Measurements from ENCODE around the gene IMPDH2. TPM values are rescaled to one million over a fixed set of nuclear protein-coding genes. Genes with fewer than 3 reads are reported as not detected.

IMPDH2 gene
- total and polyA plus RNA-seq, 2 experiments from 2014 or later: 121 to 210 TPM

- WGBS, 2 experiments (ENCODE audit: low coverage in 1 of 2, low lambda C conversion rate in 2 of 2, missing lambda C conversion rate in 2 of 2): 57 to 58% methylated on average over 6 of the region's 6 CpGs
- no peaks in the 10 kb centered on the region for H3K9me2 ChIP-seq (ENCODE audit: insufficient read depth)
- no peak overlapping the region for H3K4me2 ChIP-seq (ENCODE audit: unreplicated experiment)
- H2AFZ ChIP-seq: no peak overlapping the region
- H3K9ac ChIP-seq: no peak overlapping the region
- no peaks in the 10 kb centered on the region for H4K20me1 ChIP-seq (ENCODE audit: insufficient read depth)
- peaks cover 11% of the 10 kb centered on the region; the same call in 1 of the 2 replicates for H3K36me3 ChIP-seq (ENCODE audit: low read depth)
- in situ Hi-C loops (cut with MboI): no loop called here
- no peaks in the 10 kb centered on the region for H3K9me3 ChIP-seq (ENCODE audit: low read depth)
- no peak overlapping the region for H3K4me3 ChIP-seq
- peaks cover 68% of the 10 kb centered on the region for H3K79me2 ChIP-seq (ENCODE audit: insufficient read depth)
- no peaks in the 10 kb centered on the region for H3K27me3 ChIP-seq (replicated peaks; ENCODE audit: insufficient read depth)
- no peaks in the 10 kb centered on the region for H3K4me1 ChIP-seq (ENCODE audit: insufficient read depth)
- peaks cover 18% of the 10 kb centered on the region for H3F3A ChIP-seq (ENCODE audit: insufficient read depth)
- no peak overlapping the region for H3K27ac ChIP-seq
- peak; percentile 30 for DNase-seq
- TF ChIP-seq EZH2 (IDR thresholded peaks at IDR 0.05; ENCODE audit: insufficient read depth, poor library complexity, severe bottlenecking): no peak
- TF ChIP-seq EZH2phosphoT487 (IDR thresholded peaks at IDR 0.05; ENCODE audit: insufficient read depth, low read depth): no peak
Observed at GRCh38 chr3:49015765-49016164, 13.4 kb downstream of the IMPDH2 start.

- Histone ChIP-seq H3K9me3 (ENCODE audit: low read depth) (no peaks in the 10 kb centered on the region), H3K36me3 (ENCODE audit: low read depth) (peaks cover 11% of the 10 kb centered on the region; the same call in 1 of the 2 replicates), H3K9me2 (ENCODE audit: insufficient read depth) (no peaks in the 10 kb centered on the region), H3K27ac (no peak overlapping the region), H2AFZ (no peak overlapping the region), H3K9ac (no peak overlapping the region), H3K4me1 (ENCODE audit: insufficient read depth) (no peaks in the 10 kb centered on the region), H3K27me3 (replicated peaks; ENCODE audit: insufficient read depth) (no peaks in the 10 kb centered on the region), H4K20me1 (ENCODE audit: insufficient read depth) (no peaks in the 10 kb centered on the region), H3K4me3 (no peak overlapping the region), H3F3A (ENCODE audit: insufficient read depth) (peaks cover 18% of the 10 kb centered on the region), H3K4me2 (ENCODE audit: unreplicated experiment) (no peak overlapping the region), H3K79me2 (ENCODE audit: insufficient read depth) (peaks cover 68% of the 10 kb centered on the region)
- 77 to 79% methylated on average over 8 of the region's 8 CpGs for WGBS, 2 experiments (ENCODE audit: low coverage in 1 of 2, low lambda C conversion rate in 2 of 2, missing lambda C conversion rate in 2 of 2)
- TF ChIP-seq EZH2phosphoT487 (IDR thresholded peaks at IDR 0.05; ENCODE audit: insufficient read depth, low read depth): no peak
- DNase-seq: no peak
- in situ Hi-C loops (cut with MboI): no loop called here
Observed at GRCh38 chr3:49015072-49015471, 14.1 kb downstream of the IMPDH2 start.

DNA sequence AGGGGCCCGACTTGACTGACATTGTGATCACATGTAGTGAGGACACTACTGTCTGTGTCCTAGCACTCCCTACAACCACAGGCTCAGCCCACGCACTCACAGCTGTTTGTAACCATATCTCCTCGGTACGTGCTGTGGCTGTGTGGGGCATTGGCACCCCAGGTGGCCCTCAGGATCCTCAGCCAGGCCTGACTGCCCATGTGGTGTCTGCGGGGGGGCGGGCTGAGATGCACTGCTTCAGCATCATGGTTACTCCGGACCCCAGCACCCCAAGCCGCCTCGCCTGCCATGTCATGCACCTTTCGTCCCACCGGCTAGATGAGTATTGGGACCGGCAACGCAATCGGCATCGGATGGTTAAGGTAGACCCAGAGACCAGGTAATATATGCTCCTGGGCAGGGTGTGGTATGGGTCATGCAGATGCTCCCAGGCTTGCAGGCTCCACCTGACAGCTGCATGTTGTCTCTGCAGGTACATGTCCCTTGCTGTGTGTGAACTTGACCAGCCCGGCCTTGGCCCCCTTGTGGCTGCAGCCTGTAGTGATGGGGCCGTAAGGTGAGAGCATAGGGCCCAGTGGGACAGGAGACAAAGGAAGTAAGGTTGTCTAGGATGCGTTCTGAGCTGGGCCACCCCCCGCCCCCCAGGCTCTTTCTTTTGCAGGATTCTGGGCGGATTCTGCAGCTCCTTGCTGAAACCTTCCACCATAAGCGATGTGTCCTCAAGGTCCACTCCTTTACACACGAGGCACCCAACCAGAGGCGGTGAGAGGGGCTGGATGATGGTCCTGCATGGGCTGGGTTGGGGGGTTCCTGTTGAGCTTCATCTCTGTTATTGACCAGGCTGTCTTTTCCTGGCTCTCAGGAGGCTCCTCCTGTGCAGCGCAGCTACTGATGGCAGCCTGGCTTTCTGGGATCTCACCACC is 15.2 kb downstream of the IMPDH2 start:
- Histone ChIP-seq H4K20me1 (ENCODE audit: insufficient read depth) (no peaks in the 10 kb centered on the region), H3K4me1 (ENCODE audit: insufficient read depth) (no peaks in the 10 kb centered on the region), H3K79me2 (ENCODE audit: insufficient read depth) (peaks cover 68% of the 10 kb centered on the region), H3K27ac (no peak overlapping the region), H3K36me3 (ENCODE audit: low read depth) (peaks cover 11% of the 10 kb centered on the region; the same call in 1 of the 2 replicates), H3K27me3 (replicated peaks; ENCODE audit: insufficient read depth) (no peaks in the 10 kb centered on the region), H3K4me3 (no peak overlapping the region), H2AFZ (no peak overlapping the region), H3K9me2 (ENCODE audit: insufficient read depth) (no peaks in the 10 kb centered on the region), H3K9me3 (ENCODE audit: low read depth) (no peaks in the 10 kb centered on the region), H3K4me2 (ENCODE audit: unreplicated experiment) (no peak overlapping the region), H3F3A (ENCODE audit: insufficient read depth) (peaks cover 11% of the 10 kb centered on the region), H3K9ac (no peak overlapping the region)
- 86 to 88% methylated on average over 24 of the region's 24 CpGs for WGBS, 2 experiments (ENCODE audit: low coverage in 1 of 2, low lambda C conversion rate in 2 of 2, missing lambda C conversion rate in 2 of 2)
- in situ Hi-C loops (cut with MboI): no loop called here
- TF ChIP-seq EZH2phosphoT487 (IDR thresholded peaks at IDR 0.05; ENCODE audit: insufficient read depth, low read depth) (no peak), EZH2 (IDR thresholded peaks at IDR 0.05; ENCODE audit: insufficient read depth, poor library complexity, severe bottlenecking) (no peak)
- peak; percentile 63 for DNase-seq

- 75 to 79% methylated on average over 19 of the region's 19 CpGs for WGBS, 2 experiments (ENCODE audit: low coverage in 1 of 2, low lambda C conversion rate in 2 of 2, missing lambda C conversion rate in 2 of 2)
- peaks cover 73% of the 10 kb centered on the region for H3K79me2 ChIP-seq (ENCODE audit: insufficient read depth)
- in situ Hi-C loops (cut with MboI): no loop called here
Observed at GRCh38 chr3:49013113-49013737, 16.0 kb downstream of the IMPDH2 start.

More at GRCh38 chr3:49013113-49013737, 16.0 kb downstream of the IMPDH2 start:
- Histone ChIP-seq H3K27me3 (replicated peaks; ENCODE audit: insufficient read depth) (no peaks in the 10 kb centered on the region), H3K36me3 (ENCODE audit: low read depth) (peaks cover 11% of the 10 kb centered on the region; the same call in 1 of the 2 replicates), H3K9me3 (ENCODE audit: low read depth) (no peaks in the 10 kb centered on the region), H3K4me3 (no peak overlapping the region), H3K4me1 (ENCODE audit: insufficient read depth) (0 out of 2 replicates have a peak, but pooled peaks cover 3% of the 10 kb centered on the region), H3F3A (ENCODE audit: insufficient read depth) (peaks cover 13% of the 10 kb centered on the region), H2AFZ (no peak overlapping the region), H3K9me2 (ENCODE audit: insufficient read depth) (no peaks in the 10 kb centered on the region), H3K9ac (no peak overlapping the region), H4K20me1 (ENCODE audit: insufficient read depth) (no peaks in the 10 kb centered on the region), H3K27ac (no peak overlapping the region), H3K4me2 (ENCODE audit: unreplicated experiment) (no peak overlapping the region)
- TF ChIP-seq EZH2phosphoT487 (IDR thresholded peaks at IDR 0.05; ENCODE audit: insufficient read depth, low read depth) (no peak), EZH2 (IDR thresholded peaks at IDR 0.05; ENCODE audit: insufficient read depth, poor library complexity, severe bottlenecking) (no peak)
- DNase-seq: no peak
